CD4-positive, alpha-beta T cell (primary cell): ENCODE data around the gene CDC42BPA. TPM values are rescaled to one million over a fixed set of nuclear protein-coding genes. Genes with fewer than 3 reads are reported as not detected.

ENCODE experiments used
- ATAC-seq: fragments of 200-7000 bp; cut with Tn5 transposase; one replicate; pipeline ENCODE4 v1.10.0; 2022; ENCODE audit warnings: mild to moderate bottlenecking; ENCODE audit not compliant: poor library complexity
- CTCF ChIA-PET: fragments of 350-600 bp; sonication (Branson Sonifier 250); formaldehyde crosslinking; loops from one replicate; lab custom pipeline; 2021; ENCODE audit warnings: antibody characterized with exemption, inconsistent platforms; lab: Charles Lee
- POLR2A ChIA-PET: fragments of 350-600 bp; sonication (Branson Sonifier 250); formaldehyde crosslinking; loops from one replicate; lab custom pipeline; 2021; ENCODE audit warnings: antibody characterized with exemption, inconsistent platforms; lab: Charles Lee
- DNase-seq, 14 experiments: peaks; one replicate each; pipeline ENCODE4 v3.0.0-alpha.2; 2013 to 2020; ENCODE audit warnings: mixed read lengths in 2 of 14
- H3K27ac ChIP-seq, 2 donors: one replicate each; pipeline versions ENCODE4 v1.5.1 to v1.7.0; 2013; ENCODE audit warnings: low read length in 2 of 2, low read depth in 1 of 2, mild to moderate bottlenecking in 1 of 2
- H3K27me3 ChIP-seq, 2 experiments: 1 replicate in 1 of 2; 2 replicates in 1 of 2; pipeline versions ENCODE4 v1.6.1 to v1.7.0; 2013; ENCODE audit warnings: low read length in 2 of 2, control low read depth in 1 of 2, mild to moderate bottlenecking in 1 of 2, moderate library complexity in 1 of 2; ENCODE audit not compliant: insufficient read depth in 2 of 2, control insufficient read depth in 1 of 2
- H3K36me3 ChIP-seq: one replicate; pipeline ENCODE4 v1.6.1; 2013; ENCODE audit warnings: low read length, control low read depth; ENCODE audit not compliant: insufficient read depth
- H3K4me1 ChIP-seq: one replicate; pipeline ENCODE4 v1.6.1; 2013; ENCODE audit warnings: low read length, control low read depth; ENCODE audit not compliant: insufficient read depth
- H3K4me3 ChIP-seq: one replicate; pipeline ENCODE4 v1.5.1; 2013; ENCODE audit warnings: mild to moderate bottlenecking, low read length, moderate library complexity
- H3K9me3 ChIP-seq, 2 experiments: 1 replicate in 1 of 2; 2 replicates in 1 of 2; pipeline versions ENCODE4 v1.6.1 to v1.7.0; 2013; ENCODE audit warnings: low read length in 2 of 2, mild to moderate bottlenecking in 2 of 2, control low read depth in 1 of 2, moderate library complexity in 1 of 2; ENCODE audit not compliant: control insufficient read depth in 1 of 2, insufficient read depth in 1 of 2
- H3K27ac Mint-ChIP-seq: one replicate; pipeline ENCODE4 v1.8.0; 2020; ENCODE audit warnings: mixed read lengths
- H3K27me3 Mint-ChIP-seq: one replicate; pipeline ENCODE4 v1.8.0; 2021; ENCODE audit warnings: mixed read lengths
- H3K36me3 Mint-ChIP-seq: one replicate; pipeline ENCODE4 v1.8.0; 2021; ENCODE audit warnings: low read depth, mixed read lengths
- H3K4me1 Mint-ChIP-seq: one replicate; pipeline ENCODE4 v1.8.0; 2021; ENCODE audit warnings: low read depth, mixed read lengths
- H3K4me3 Mint-ChIP-seq: one replicate; pipeline ENCODE4 v1.8.0; 2020; ENCODE audit warnings: mild to moderate bottlenecking, mixed read lengths
- H3K9me3 Mint-ChIP-seq: one replicate; pipeline ENCODE4 v1.8.0; 2020; ENCODE audit warnings: mixed read lengths
- intact Hi-C, 2 experiments: fragments of 100-400 bp; cut with DNase I in 1 of 2; cut with micrococcal nuclease in 1 of 2; formaldehyde crosslinking; loops; one replicate each; pipeline versions ENCODE4 v1.15.1 to v1.9.0; 2023 to 2025; cut with DNase I, micrococcal nuclease
- total RNA-seq, 174 experiments: library from RNA in 2 of 174; stranded (reverse) in 2 of 174; gene quantifications; one replicate each; pipeline ENCODE4 v1.2.3 and lab custom pipeline; 2021 to 2026
- TF ChIP-seq, protein P1 (sequence below): fragments of 200-600 bp; IDR thresholded peaks from one replicate; pipeline ENCODE4 v1.8.0; 2022; ENCODE audit warnings: antibody characterized with exemption, mild to moderate bottlenecking

CDC42BPA gene
- total RNA-seq, 2 experiments from 2014 or later = 2.2 to 3.0 TPM

DNA sequence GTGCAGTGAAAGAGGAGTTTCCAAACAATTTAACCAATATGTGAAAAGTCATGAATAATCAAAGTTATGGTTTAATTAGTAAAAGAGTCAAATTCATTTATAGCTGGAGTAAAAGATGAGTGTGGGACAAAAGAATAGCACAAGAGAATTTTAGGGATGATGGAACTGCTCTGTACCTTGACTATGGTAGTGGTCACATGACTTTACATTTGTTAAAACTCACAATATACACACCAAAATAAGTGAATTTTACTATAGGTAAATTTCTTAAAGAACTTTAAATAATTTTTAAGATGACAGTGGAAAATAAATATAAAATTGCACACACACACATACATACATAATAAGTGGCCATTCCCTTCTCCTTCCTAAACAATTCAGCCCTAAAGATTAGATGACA lies 13.6 kb downstream of the CDC42BPA start:
- POLR2A ChIA-PET = no interaction called here
- H3K27ac ChIP-seq = no peak overlapping the region

DNA sequence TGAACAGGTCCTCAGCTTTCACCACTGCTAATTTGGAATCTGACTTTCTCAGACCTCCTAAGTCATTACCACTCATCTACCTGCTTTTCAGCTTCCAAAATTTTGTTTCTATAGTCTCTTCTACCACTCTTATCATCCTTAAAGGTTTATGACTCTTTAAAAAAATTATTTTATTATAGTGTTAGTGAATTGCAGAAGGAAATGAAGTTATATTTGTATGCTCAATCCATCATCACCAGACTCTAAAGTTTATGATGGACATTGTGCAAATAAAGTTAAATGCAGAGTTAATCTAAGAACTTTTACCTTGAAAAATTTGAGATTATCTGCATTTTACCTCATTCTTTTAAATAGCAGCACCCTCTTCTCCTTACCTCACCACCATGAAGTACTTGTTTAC lies 14.6 kb downstream of the CDC42BPA start:
- DNase-seq (no peak), ATAC-seq (no peak)
- Mint-ChIP-seq H3K9me3 (no peaks in the 10 kb centered on the region), H3K27me3 (peaks cover 4% of the 10 kb centered on the region), H3K4me1 (peaks cover 11% of the 10 kb centered on the region), H3K4me3 (no peak overlapping the region), H3K36me3 (no peaks in the 10 kb centered on the region), H3K27ac (no peak overlapping the region)
- intact Hi-C loops = no loop called here
- H3K4me1 ChIP-seq = no peaks in the 10 kb centered on the region
- TF ChIP-seq, protein P1, sequence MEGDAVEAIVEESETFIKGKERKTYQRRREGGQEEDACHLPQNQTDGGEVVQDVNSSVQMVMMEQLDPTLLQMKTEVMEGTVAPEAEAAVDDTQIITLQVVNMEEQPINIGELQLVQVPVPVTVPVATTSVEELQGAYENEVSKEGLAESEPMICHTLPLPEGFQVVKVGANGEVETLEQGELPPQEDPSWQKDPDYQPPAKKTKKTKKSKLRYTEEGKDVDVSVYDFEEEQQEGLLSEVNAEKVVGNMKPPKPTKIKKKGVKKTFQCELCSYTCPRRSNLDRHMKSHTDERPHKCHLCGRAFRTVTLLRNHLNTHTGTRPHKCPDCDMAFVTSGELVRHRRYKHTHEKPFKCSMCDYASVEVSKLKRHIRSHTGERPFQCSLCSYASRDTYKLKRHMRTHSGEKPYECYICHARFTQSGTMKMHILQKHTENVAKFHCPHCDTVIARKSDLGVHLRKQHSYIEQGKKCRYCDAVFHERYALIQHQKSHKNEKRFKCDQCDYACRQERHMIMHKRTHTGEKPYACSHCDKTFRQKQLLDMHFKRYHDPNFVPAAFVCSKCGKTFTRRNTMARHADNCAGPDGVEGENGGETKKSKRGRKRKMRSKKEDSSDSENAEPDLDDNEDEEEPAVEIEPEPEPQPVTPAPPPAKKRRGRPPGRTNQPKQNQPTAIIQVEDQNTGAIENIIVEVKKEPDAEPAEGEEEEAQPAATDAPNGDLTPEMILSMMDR = no peak
- no peaks in the 10 kb centered on the region for H3K36me3 ChIP-seq
- no peak overlapping the region for H3K4me3 ChIP-seq
- ChIA-PET POLR2A (no interaction called here), CTCF (no interaction called here)
- H3K27ac ChIP-seq = no peak overlapping the region
- peaks cover 0 to 9% of the 10 kb centered on the region in 2 experiments for H3K27me3 ChIP-seq
- no peaks in the 10 kb centered on the region for H3K9me3 ChIP-seq

More for the DNA sequence above, 13.6 kb downstream of the CDC42BPA start:
- TF ChIP-seq, protein P1 = no peak
- no peaks in the 10 kb centered on the region for H3K9me3 ChIP-seq
- H3K4me1 Mint-ChIP-seq = peaks cover 11% of the 10 kb centered on the region
- no peak overlapping the region for H3K4me3 ChIP-seq
- no peak overlapping the region for H3K4me3 Mint-ChIP-seq
- H3K27ac Mint-ChIP-seq = no peak overlapping the region
- CTCF ChIA-PET = no interaction called here
- H3K4me1 ChIP-seq = no peaks in the 10 kb centered on the region
- DNase-seq = no peak
- H3K36me3 ChIP-seq = no peaks in the 10 kb centered on the region
- ATAC-seq = no peak
- peaks cover 0 to 9% of the 10 kb centered on the region in 2 experiments for H3K27me3 ChIP-seq
- H3K36me3 Mint-ChIP-seq = no peaks in the 10 kb centered on the region
- intact Hi-C loops = no loop called here
- no peaks in the 10 kb centered on the region for H3K9me3 Mint-ChIP-seq
- peaks cover 5% of the 10 kb centered on the region for H3K27me3 Mint-ChIP-seq

DNA sequence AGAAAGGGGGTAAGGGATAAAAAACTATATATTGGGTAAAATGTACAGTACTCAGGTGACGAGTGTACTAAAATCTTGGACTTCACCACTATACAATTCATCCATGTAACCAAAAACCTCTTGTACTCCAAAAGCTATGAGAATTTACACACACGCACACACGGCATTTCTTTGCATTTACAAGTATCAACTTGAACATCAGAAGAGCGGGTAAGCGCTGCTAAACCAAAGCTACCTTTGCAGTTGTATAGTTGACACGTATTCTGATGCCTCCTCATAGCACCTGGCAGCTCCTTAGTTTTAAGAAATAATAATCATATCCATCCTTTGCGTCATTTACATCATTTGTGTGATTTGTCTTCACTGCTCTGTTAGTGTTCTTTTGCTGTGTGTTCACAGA lies 17.6 kb downstream of the CDC42BPA start:
- Histone ChIP-seq H3K4me1 (no peaks in the 10 kb centered on the region), H3K36me3 (no peaks in the 10 kb centered on the region), H3K4me3 (no peak overlapping the region), H3K27me3 (peaks cover 0 to 9% of the 10 kb centered on the region in 2 experiments), H3K27ac (no peak overlapping the region), H3K9me3 (no peaks in the 10 kb centered on the region)
- H3K4me1 Mint-ChIP-seq = no peaks in the 10 kb centered on the region
- no peak overlapping the region for H3K4me3 Mint-ChIP-seq
- TF ChIP-seq, protein P1 = no peak
- intact Hi-C loops = no loop called here
- ChIA-PET CTCF (interaction anchor here (0.6 kb wide), 1 partner anchor 1131 kb away, joined by 3 read pairs; no protein-coding TSS in a partner anchor), POLR2A (interaction anchor here (0.7 kb wide), 1 partner anchor 595 kb away, joined by 3 read pairs; no protein-coding TSS in a partner anchor)
- ATAC-seq (no peak), DNase-seq (no peak)
- no peaks in the 10 kb centered on the region for H3K36me3 Mint-ChIP-seq
- no peaks in the 10 kb centered on the region for H3K9me3 Mint-ChIP-seq
- no peak overlapping the region for H3K27ac Mint-ChIP-seq
- peaks cover 2% of the 10 kb centered on the region for H3K27me3 Mint-ChIP-seq
